Breast epithelium (tissue), 4 donors: ENCODE results near the gene CHEK2. TPM values are rescaled to one million over a fixed set of nuclear protein-coding genes. Genes with fewer than 3 reads are reported as not detected.
"Not testable (repeated sequence)": the region's sequence is repeated elsewhere in the genome, so short reads cannot be mapped to it uniquely, and the experiment has no call there.

Experiments used
- DNase-seq, 2 donors: peaks; one replicate each; pipeline ENCODE4 v3.0.0-alpha.2; 2019; ENCODE audit warnings: low spot score in 2 of 2
- H3K27ac ChIP-seq, 2 donors: fragments of 200-600 bp; sonication (generic) in 1 of 2; one replicate each; pipeline ENCODE4 v1.5.1; 2016 to 2019; ENCODE audit warnings: mild to moderate bottlenecking in 1 of 2
- H3K27me3 ChIP-seq, 2 donors: fragments of 200-600 bp; sonication (generic) in 1 of 2; one replicate each; pipeline versions ENCODE4 v1.5.1 to v1.6.0; 2017 to 2019; ENCODE audit warnings: control low read depth in 1 of 2, mild to moderate bottlenecking in 1 of 2
- H3K36me3 ChIP-seq: fragments of 200-600 bp; one replicate; pipeline ENCODE4 v1.5.1; 2019
- H3K4me1 ChIP-seq, 2 donors: fragments of 200-600 bp; sonication (generic); one replicate each; pipeline ENCODE4 v1.5.1; 2016 to 2019; ENCODE audit warnings: control low read depth in 1 of 2
- H3K4me3 ChIP-seq, 3 donors: fragments of 200-600 bp; sonication (generic); 1 replicate in 2 of 3; 2 replicates in 1 of 3; pipeline ENCODE4 v1.5.1; 2016 to 2019; ENCODE audit warnings: mild to moderate bottlenecking in 3 of 3, moderate library complexity in 2 of 3
- H3K9me3 ChIP-seq, 2 donors: fragments of 200-600 bp; sonication (generic) in 1 of 2; one replicate each; pipeline ENCODE4 v1.5.1; 2016 to 2019; ENCODE audit warnings: control low read depth in 1 of 2
- POLR2A ChIP-seq: fragments of 450-650 bp; IDR thresholded peaks from one replicate; pipeline ENCODE4 v1.6.1; 2016; ENCODE audit warnings: antibody characterized with exemption, mild to moderate bottlenecking, moderate library complexity
- POLR2AphosphoS5 ChIP-seq, 3 donors: sonication (generic); formaldehyde crosslinking; IDR thresholded peaks; one replicate each; pipeline ENCODE4 v1.6.1; 2017; ENCODE audit warnings: antibody characterized with exemption in 3 of 3
- intact Hi-C: fragments of 100-400 bp; cut with DNase I; formaldehyde crosslinking; loops from one replicate; pipeline ENCODE4 v1.15.1; 2023; ENCODE audit warnings: low total_unique reads
- total RNA-seq, 3 donors: library from RNA; depleted of rRNA; stranded (reverse); fragments of >200 nt; gene quantifications; one replicate each; pipeline ENCODE4 v1.1.0, GENCODE V29; 2016
- TF ChIP-seq, protein P1 (sequence below), 3 donors: fragments of 450-650 bp; IDR thresholded peaks; one replicate each; pipeline ENCODE4 v1.5.1; 2016 to 2017; ENCODE audit warnings: antibody characterized with exemption in 3 of 3, mild to moderate bottlenecking in 3 of 3, moderate library complexity in 3 of 3

The CHEK2 gene
- total RNA-seq, 3 donors from 2014 or later = 3.8 to 13.2 (median 6.2) TPM

DNA sequence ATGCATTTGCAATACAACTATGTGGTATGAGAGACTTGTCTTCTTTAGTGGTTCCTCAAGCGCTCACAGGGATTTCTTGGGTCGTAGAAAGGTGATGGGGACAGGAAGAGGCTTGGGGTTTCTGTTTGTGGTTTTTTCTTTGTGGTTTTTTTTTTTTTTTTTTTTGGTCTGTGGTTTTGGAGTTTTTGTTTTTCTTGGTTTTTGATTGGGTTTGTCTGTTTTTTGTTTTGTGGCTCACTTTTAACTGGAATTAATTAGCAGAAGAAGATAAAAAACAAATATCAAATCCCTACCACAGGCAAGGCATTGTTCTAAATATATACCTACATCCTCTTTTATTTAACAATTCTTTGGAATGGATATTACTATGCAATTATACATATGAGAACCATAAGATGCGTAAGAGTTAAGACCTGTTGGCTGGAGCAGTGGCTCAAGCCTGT is 67.5 kb downstream of the CHEK2 start:
- no peaks in the 10 kb centered on the region for H3K27me3 ChIP-seq
- intact Hi-C loops = no loop called here
- H3K4me3 ChIP-seq = no peak overlapping the region

DNA sequence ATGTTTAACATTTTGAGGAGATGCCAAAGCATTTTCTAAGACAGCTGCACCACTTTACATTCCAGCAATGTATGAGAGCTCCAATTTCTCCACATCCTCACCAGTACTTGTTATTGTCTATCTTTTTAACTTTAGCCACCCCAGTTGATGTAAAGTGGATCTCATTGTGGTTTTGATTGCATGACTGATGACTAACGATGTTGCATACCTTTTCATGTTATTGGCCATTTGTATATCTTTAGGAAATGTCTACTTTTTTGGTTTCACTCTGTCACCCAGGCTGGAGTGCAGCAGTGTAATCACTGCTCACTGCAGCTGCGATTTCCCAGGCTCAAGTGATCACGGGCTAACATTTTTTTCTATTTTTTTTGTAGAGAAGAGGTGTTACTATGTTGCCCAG is 70.9 kb downstream of the CHEK2 start:
- Histone ChIP-seq H3K4me3 (no peak overlapping the region), H3K27ac (no peak overlapping the region), H3K9me3 (no peaks in the 10 kb centered on the region), H3K27me3 (no peaks in the 10 kb centered on the region), H3K4me1 (no peaks in the 10 kb centered on the region), H3K36me3 (no peaks in the 10 kb centered on the region)
- DNase-seq = no peak
- intact Hi-C loops = no loop called here
- TF ChIP-seq POLR2AphosphoS5 (IDR thresholded peaks at IDR 0.05) = no peak
- no peak for TF ChIP-seq POLR2A
- TF ChIP-seq, protein P1, sequence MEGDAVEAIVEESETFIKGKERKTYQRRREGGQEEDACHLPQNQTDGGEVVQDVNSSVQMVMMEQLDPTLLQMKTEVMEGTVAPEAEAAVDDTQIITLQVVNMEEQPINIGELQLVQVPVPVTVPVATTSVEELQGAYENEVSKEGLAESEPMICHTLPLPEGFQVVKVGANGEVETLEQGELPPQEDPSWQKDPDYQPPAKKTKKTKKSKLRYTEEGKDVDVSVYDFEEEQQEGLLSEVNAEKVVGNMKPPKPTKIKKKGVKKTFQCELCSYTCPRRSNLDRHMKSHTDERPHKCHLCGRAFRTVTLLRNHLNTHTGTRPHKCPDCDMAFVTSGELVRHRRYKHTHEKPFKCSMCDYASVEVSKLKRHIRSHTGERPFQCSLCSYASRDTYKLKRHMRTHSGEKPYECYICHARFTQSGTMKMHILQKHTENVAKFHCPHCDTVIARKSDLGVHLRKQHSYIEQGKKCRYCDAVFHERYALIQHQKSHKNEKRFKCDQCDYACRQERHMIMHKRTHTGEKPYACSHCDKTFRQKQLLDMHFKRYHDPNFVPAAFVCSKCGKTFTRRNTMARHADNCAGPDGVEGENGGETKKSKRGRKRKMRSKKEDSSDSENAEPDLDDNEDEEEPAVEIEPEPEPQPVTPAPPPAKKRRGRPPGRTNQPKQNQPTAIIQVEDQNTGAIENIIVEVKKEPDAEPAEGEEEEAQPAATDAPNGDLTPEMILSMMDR (IDR thresholded peaks at IDR 0.05) = no peak

More for the DNA sequence above, 67.5 kb downstream of the CHEK2 start:
- Histone ChIP-seq H3K4me1 (no peaks in the 10 kb centered on the region), H3K27ac (no peak overlapping the region), H3K36me3 (no peaks in the 10 kb centered on the region), H3K9me3 (no peaks in the 10 kb centered on the region)
- TF ChIP-seq POLR2A = no peak
- TF ChIP-seq POLR2AphosphoS5 (IDR thresholded peaks at IDR 0.05) = no peak
- TF ChIP-seq, protein P1 (IDR thresholded peaks at IDR 0.05) = no peak
- DNase-seq = no peak

DNA sequence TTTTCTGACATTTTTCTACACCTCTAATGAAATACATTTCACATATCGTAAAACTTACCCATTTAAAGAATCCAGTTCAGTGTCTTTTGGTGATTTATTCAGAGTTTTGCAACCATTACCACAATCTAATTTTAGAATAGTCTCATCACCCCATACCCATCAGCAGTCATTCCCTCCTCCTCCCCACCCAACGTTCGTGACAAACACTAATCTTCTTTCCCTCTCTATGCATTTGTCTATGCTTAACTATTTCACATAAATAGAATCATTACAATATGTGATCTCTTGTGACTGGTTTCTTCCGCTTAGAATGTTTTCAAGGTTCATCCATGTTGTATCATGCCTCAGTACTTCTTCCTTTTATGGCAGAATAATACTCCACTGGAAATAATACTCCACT is 71.5 kb downstream of the CHEK2 start:
- no peaks in the 10 kb centered on the region for H3K4me1 ChIP-seq

DNA sequence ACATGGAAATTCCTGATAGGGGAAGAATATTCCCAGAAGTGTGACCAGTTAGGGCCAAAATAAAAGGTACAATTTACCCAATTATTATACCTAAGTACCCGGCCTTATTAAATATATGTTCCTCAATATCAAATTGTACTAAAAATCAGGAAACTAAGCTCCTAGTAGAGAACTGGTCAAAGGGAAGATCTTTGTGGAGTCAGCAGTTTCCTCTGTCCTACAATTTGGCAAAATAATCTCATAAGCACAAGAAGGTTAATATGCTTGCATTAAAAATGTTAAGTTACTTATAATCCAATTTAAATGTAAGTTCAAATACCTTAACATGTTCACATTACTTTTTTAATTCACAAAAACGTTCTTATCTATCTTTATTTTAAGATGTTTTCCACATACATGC is 72.2 kb downstream of the CHEK2 start:
- intact Hi-C loops = no loop called here
- no peak for DNase-seq
- no peaks in the 10 kb centered on the region for H3K36me3 ChIP-seq
- H3K4me1 ChIP-seq = no peaks in the 10 kb centered on the region
- TF ChIP-seq POLR2AphosphoS5 (IDR thresholded peaks at IDR 0.05) (no peak), POLR2A (no peak)
- TF ChIP-seq, protein P1 (IDR thresholded peaks at IDR 0.05) = no peak
- no peaks in the 10 kb centered on the region for H3K27me3 ChIP-seq
- H3K27ac ChIP-seq = no peak overlapping the region
- no peak overlapping the region for H3K4me3 ChIP-seq
- H3K9me3 ChIP-seq = no peaks in the 10 kb centered on the region

More for the DNA sequence above, 71.5 kb downstream of the CHEK2 start:
- intact Hi-C loops = no loop called here
- H3K27ac ChIP-seq = no peak overlapping the region
- TF ChIP-seq, protein P1 (IDR thresholded peaks at IDR 0.05) = no peak
- TF ChIP-seq POLR2AphosphoS5 (IDR thresholded peaks at IDR 0.05) = no peak
- TF ChIP-seq POLR2A = no peak
- H3K27me3 ChIP-seq = no peaks in the 10 kb centered on the region
- H3K4me3 ChIP-seq = no peak overlapping the region
- H3K9me3 ChIP-seq = no peaks in the 10 kb centered on the region
- no peak for DNase-seq
- H3K36me3 ChIP-seq = no peaks in the 10 kb centered on the region

DNA sequence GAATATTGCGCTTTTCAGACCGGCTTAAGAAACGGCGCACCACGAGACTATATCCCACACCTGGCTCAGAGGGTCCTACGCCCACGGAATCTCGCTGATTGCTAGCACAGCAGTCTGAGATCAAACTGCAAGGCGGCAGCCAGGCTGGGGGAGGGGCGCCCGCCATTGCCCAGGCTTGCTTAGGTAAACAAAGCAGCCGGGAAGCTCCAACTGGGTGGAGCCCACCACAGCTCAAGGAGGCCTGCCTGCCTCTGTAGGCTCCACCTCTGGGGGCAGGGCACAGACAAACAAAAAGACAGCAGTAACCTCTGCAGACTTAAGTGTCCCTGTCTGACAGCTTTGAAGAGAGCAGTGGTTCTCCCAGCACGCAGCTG is 78.1 kb downstream of the CHEK2 start:
- DNase-seq, H3K27ac ChIP-seq, H3K36me3 ChIP-seq, H3K4me3 ChIP-seq, H3K4me1 ChIP-seq, intact Hi-C loops, H3K9me3 ChIP-seq, H3K27me3 ChIP-seq: not testable (repeated sequence)

DNA sequence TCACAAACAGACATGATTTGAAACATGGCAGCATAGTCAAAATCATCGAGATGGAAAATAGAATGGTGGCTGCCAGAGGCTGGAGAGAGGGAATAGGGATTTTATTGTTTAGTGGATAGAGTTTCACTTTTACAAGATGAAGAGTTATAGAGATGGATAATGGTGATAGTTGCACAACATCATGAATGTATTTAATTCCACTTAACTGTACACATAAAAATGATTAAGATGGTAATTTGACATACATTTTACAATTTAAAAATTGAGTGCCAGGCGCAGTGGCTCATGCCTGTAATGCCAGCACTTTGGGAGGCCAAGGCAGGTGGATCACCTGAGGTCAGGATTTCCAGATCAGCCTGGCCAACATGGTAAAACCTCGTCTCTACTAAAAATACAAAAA is 83.2 kb downstream of the CHEK2 start:
- TF ChIP-seq, protein P1 (IDR thresholded peaks at IDR 0.05) = no peak
- TF ChIP-seq POLR2A (no peak), POLR2AphosphoS5 (IDR thresholded peaks at IDR 0.05) (no peak)
- Histone ChIP-seq H3K9me3 (no peaks in the 10 kb centered on the region), H3K36me3 (no peaks in the 10 kb centered on the region), H3K27me3 (no peaks in the 10 kb centered on the region), H3K4me3 (no peak overlapping the region), H3K27ac (no peak overlapping the region), H3K4me1 (no peaks in the 10 kb centered on the region)
- intact Hi-C loops = no loop called here
- no peak for DNase-seq
